Kidney glomerular epithelial cell (primary cell): Measurements from ENCODE around the gene SOBP.

ENCODE experiments used
- DNase-seq: peaks from one replicate; lab custom pipeline; 2025; lab: John Stamatoyannopoulos, UW

Gene SOBP

GRCh38 chr6:107617341-107617932 is 127.5 kb downstream of the SOBP start:
- DNase-seq = no peak

DNA sequence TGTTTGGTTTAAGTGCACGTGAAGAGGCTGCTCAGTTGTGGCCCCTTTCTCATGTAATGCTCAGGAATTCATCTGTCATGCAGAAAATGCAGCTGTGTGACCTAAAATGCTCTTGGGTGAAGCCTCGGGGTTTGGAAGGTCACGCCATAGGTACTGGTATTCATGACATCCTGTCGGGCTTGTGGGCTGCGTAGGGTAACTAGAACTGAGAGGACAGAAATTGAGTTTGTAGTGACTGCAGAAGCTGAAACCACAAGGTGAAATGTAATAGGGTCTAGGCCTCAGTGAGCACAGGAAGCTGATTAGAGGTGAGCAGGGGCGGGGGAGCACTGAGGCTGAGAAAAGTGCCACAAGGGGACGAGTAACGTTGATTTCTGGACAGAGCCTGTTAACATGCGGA is 128.8 kb downstream of the SOBP start:
- no peak for DNase-seq

- DNase-seq = no peak
These were observed 130.8 kb downstream of the SOBP start for GRCh38 chr6:107620732-107621131.

GRCh38 chr6:107621229-107621937 is 131.5 kb downstream of the SOBP start:
- DNase-seq = no peak

- DNase-seq = no peak
These were observed 132.4 kb downstream of the SOBP start for GRCh38 chr6:107622269-107622668.

GRCh38 chr6:107624050-107624449 is 134.1 kb downstream of the SOBP start:
- DNase-seq = no peak

DNA sequence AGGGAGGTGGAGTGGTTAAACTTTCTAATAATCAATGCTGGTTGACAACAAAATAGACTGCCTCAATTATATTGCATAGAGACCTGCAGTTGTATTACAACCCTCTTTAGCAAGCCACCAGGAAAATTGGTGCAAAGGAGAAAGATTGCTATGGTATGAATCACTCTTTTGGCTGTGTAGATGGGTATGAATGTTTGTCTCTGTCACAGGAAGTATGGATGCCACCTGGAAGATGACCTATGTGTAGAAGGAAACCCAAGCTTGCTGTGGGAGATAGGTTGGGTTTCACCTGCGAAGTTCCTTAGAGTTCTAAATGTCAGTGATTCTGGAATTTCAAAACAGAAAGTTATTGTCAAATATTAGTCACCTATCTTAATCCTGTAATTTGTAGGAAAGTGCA is 134.6 kb downstream of the SOBP start:
- DNase-seq = peak; percentile 39

DNA sequence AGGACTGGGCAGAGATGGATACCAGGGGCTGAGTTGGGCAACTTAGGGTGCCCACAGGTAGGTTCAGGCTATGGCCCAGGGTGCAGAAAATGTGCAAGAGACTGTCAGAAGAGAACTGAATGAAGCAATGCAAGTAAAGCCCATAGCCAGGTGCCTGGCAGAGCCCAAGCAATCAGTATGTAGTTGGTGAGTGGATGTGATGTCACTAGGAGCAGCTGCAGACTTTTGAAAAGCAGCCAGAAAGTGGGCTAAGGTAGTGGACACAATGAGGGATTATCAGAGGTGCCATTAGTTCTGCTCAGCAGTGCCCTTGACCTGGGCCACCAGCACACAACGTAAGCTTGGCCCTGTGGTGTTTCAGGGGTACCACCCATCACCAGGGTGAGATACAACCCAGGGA is 135.3 kb downstream of the SOBP start:
- no peak for DNase-seq

- DNase-seq = no peak
These were observed 136.7 kb downstream of the SOBP start for GRCh38 chr6:107626645-107627044.

GRCh38 chr6:107627969-107628368 is 138.1 kb downstream of the SOBP start:
- DNase-seq = no peak

- no peak for DNase-seq
These were observed 139.0 kb downstream of the SOBP start for GRCh38 chr6:107628878-107629277.

DNA sequence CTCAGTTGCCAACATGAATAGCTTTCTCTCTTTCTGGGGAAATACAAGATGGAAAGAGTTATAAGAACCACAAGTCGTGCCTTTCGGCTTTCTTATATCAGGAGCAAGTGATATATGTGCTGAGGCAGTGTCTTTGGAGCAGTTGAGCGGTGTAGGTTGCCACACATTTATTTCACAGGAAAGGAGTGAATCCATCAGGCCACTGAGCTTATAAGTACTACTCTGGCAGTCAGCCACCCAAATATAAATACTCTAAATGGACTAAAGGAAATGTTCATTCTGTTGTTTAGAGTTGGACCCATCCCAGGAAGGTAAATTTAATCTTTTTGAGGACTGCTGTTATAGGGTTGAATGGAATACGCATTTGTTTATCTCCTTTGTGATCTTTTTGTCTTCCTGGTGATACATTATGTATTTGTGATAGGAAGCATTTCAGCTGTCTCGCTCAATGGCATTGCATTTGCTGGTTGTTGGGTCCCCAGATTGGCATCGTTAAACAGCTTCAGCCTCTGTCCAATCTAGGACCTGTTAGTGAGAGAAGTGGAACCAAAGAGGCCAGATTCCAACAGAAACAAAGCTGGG is 139.7 kb downstream of the SOBP start:
- DNase-seq = no peak

DNA sequence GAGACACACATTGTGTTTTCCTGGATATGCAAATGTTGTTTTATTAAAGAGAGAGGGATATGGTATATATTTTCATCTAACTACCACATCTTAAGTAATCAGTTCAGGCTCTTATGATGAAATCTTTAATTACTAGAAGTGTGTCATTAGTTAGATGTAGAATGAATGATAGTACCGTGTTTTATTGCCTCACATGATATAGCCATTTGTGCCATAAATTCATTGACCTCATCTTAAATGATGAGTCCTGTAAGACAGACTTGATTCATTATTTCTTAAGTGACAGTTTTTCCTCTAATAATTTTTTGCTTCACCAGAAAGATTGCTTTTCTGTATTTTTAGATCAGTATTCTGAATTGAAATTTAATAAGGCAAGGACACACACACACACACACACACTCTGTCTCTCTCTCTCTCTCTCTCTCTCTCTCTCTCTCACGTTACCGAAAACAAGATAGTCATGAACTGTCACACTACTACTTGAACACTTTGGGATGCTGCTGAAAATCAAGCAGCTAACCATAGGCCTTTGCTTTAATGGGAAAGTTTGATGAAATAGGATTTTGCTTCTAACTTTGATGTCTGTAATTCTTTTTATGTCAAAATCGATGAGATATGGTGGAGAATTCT is 140.5 kb downstream of the SOBP start:
- DNase-seq = no peak

DNA sequence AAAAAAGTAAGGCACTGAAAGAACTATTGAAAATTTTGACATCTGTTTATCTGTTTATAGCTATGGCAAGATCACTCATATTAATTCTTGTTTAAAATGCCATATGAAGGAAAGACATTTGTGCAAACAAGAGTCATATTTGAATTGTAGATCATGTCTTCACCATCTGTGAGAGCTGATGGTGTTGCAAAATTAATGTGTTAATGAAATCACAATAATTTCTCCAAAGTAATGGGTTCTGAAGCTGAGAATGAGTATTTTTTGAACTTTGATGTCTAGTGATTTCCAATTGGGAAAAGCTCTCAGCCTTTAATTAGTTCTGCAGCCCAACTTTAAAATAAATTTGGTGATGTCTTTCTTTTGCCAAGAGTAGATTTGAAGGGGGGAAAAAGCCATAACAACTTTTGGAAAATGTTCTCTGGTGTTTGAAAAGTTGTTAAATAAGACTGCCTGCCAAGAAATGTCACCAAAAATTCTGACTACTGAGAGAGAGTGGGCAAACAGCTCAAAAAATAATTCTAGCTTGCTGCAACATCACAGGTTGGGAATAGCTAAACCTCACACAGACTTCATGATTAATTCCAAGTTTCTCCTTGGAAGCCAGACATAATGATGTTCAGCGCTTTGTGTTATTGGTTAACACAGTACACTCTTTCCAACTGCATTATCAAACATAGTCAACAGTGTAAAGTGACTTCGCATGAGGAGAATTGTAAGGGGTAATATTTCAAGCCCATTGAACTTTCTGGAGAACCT is 142.6 kb downstream of the SOBP start:
- no peak for DNase-seq

GRCh38 chr6:107633680-107634323 is 143.9 kb downstream of the SOBP start:
- no peak for DNase-seq

GRCh38 chr6:107634324-107635056 is 144.6 kb downstream of the SOBP start:
- no peak for DNase-seq

GRCh38 chr6:107635057-107635515 is 145.2 kb downstream of the SOBP start:
- no peak for DNase-seq

GRCh38 chr6:107636486-107636885 is 146.6 kb downstream of the SOBP start:
- no peak for DNase-seq

DNA sequence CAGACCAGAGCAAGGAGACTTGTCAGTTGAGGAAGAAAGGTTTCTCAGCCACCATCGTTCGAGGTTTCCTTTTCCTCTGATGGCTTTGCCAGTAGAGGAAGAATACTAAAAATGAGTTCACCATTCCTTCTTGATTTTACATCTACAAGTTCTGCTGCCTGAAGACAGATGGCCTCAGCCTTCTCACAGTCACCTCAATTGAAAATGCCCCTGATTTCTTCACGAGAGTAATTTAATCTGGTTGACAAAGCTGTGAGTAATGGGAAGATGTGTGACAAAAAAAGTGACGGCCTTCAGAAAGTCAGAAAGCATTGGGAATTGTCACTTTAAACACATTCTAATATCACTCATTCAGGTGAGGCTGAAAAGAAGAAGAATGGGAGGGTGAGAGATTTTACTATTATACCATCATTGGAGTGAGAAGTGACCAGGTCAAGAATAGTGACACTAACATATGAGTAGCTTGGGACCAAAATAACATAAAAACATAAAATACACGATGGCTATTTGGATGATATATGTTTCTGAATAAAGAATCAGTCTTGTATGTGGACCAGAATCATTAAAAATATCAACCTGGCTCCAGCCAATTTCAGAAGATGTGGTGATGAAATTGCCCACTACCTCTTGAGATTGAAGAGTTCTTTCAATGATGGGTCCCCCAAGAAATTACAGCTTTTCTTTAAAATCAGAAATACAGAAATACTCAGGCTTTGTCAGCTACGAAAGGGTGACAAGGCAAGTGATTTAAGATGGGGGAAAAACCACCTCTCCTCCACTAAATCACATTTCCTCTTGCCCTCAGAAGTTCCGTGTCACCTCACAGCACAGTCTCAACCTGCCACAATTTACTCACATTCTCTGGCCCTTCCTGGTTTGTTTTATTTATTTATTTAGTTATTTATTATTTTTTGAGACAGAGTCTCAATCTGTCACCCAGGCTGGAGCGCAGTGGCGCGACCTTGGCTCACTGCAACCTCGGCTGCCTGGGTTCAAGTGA is 147.7 kb downstream of the SOBP start:
- no peak for DNase-seq

DNA sequence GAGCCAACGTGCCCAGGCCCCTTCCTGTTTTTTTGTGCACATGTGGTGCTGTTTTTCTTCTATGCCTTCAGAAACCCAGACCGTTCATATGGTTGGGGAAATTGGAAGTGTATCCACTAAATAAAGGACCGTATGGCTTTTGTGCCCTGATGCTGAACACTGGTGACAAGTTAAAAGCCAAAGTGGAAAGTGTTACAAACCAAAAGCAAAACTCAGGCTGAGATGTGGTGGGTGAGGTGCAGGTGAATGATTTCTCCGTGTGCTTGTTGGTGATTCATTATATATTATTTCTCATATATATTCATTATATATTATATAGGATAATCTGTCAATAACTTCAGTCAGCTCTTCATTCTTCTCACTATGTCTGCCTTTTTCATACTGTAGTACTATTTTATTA is 148.6 kb downstream of the SOBP start:
- no peak for DNase-seq
